Loucy (cell line): Measurements from ENCODE around the gene OGT.

Source experiments
- H2AFZ ChIP-seq: fragments of 200-600 bp; sonication (generic); 2 replicates; pipeline ENCODE4 v1.6.0; 2016; ENCODE audit warnings: antibody characterized with exemption, mild to moderate bottlenecking, low read length, moderate library complexity
- H3F3A ChIP-seq: fragments of 200-600 bp; 2 replicates; pipeline ENCODE4 v1.6.0; 2016; ENCODE audit warnings: antibody characterized with exemption, low read depth, mild to moderate bottlenecking
- H3K27me3 ChIP-seq: fragments of 200-600 bp; sonication (generic); 2 replicates; pipeline ENCODE4 v1.6.1; 2014; ENCODE audit warnings: low read length, mild to moderate bottlenecking; ENCODE audit not compliant: insufficient read depth, poor library complexity, severe bottlenecking
- H3K36me3 ChIP-seq: fragments of 200-600 bp; sonication (generic); 2 replicates; pipeline ENCODE4 v1.6.1; 2016; ENCODE audit warnings: low read length; ENCODE audit not compliant: insufficient read depth
- H3K4me1 ChIP-seq: fragments of 200-600 bp; sonication (generic); 2 replicates; pipeline ENCODE4 v1.5.1; 2014; ENCODE audit warnings: low read length, mild to moderate bottlenecking; ENCODE audit not compliant: insufficient read depth, poor library complexity, severe bottlenecking
- H3K4me2 ChIP-seq: fragments of 200-600 bp; sonication (generic); 2 replicates; pipeline ENCODE4 v1.6.0; 2014; ENCODE audit warnings: antibody characterized with exemption, low read length, low read depth, mild to moderate bottlenecking; ENCODE audit not compliant: poor library complexity, severe bottlenecking
- H3K4me3 ChIP-seq: fragments of 200-600 bp; sonication (generic); 2 replicates; pipeline ENCODE4 v1.5.1; 2014; ENCODE audit warnings: low read length, mild to moderate bottlenecking, mixed read lengths; ENCODE audit not compliant: poor library complexity, severe bottlenecking
- H3K79me2 ChIP-seq: fragments of 200-600 bp; sonication (generic); 2 replicates; pipeline ENCODE4 v1.6.1; 2014; ENCODE audit warnings: low read length; ENCODE audit not compliant: insufficient read depth
- H3K9ac ChIP-seq: fragments of 200-600 bp; sonication (generic); 2 replicates; pipeline ENCODE4 v1.6.0; 2014; ENCODE audit warnings: mild to moderate bottlenecking, low read depth, low read length, moderate library complexity; ENCODE audit not compliant: poor library complexity, severe bottlenecking
- H3K9me2 ChIP-seq: fragments of 200-600 bp; sonication (generic); replicated peaks from 2 replicates; pipeline ENCODE4 v1.6.1; 2016; ENCODE audit warnings: low read depth, low read length, mixed read lengths
- H3K9me3 ChIP-seq: fragments of 200-600 bp; sonication (generic); 2 replicates; pipeline ENCODE4 v1.6.1; 2014; ENCODE audit warnings: mild to moderate bottlenecking, antibody characterized with exemption, low read length, low read depth; ENCODE audit not compliant: insufficient read depth
- H4K20me1 ChIP-seq: fragments of 200-600 bp; sonication (generic); 2 replicates; pipeline ENCODE4 v1.6.0; 2014; ENCODE audit warnings: antibody characterized with exemption, low read length, mild to moderate bottlenecking; ENCODE audit not compliant: insufficient read depth, poor library complexity, severe bottlenecking
- EZH2phosphoT487 ChIP-seq: fragments of 200-600 bp; IDR thresholded peaks from 2 replicates; pipeline ENCODE4 v1.6.1; 2018; ENCODE audit warnings: antibody characterized with exemption, mild to moderate bottlenecking, moderate library complexity, borderline replicate concordance
- TF ChIP-seq, protein P1 (sequence below): fragments of 200-600 bp; sonication (generic); conservative IDR thresholded peaks from 2 replicates; pipeline ENCODE4 v1.5.1; 2014; ENCODE audit warnings: mild to moderate bottlenecking, antibody characterized with exemption, low read length

OGT gene

DNA sequence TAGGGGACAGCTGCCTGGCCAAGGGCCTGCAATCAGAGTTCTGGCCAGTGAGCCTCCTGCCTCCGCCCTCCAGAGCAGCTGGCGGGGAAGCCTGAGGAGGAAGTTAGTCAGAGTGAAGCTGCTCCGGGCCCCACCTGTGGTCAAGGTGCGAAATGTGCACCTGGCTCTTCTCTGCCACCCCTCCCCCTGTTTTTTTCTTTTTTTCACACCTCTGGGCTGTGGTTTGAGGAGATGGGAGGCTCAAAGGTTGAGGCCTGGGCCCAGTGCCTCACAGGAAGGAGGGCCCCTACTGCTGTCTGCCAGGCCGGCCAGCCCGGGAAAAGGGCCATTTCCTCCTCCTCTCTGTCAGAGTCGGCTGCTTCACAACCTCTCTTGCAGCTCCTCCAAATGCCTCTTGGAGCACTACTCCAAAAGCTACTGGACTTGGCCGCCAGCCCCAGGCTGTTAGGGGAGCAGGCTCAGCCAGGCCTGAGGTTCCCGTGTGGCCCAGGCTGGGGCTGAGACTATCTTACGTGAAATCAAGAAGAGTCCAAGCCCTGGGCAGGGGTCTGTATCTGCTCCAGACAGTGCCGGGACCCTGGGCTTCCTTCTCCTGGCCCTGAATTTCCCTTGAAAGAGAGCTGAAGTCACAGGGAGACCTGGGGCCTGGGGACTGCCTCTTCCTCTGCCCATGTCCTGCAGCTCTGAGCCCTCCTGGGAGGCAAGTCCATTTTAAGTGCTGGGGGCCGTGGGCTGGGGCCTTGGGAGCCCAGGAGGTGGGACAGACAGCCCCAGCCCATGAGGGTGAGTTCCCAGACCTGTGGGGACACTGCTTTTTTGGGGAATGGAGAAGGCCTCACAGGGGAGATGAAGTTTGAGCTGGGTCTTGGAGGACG, 89.9 kb downstream of the OGT start:
- Histone ChIP-seq H3K36me3 (no peaks in the 10 kb centered on the region), H3F3A (peaks cover 5% of the 10 kb centered on the region; the same call in 1 of the 2 replicates), H3K9me2 (no peaks in the 10 kb centered on the region), H3K27me3 (no peaks in the 10 kb centered on the region), H3K9me3 (no peaks in the 10 kb centered on the region), H3K79me2 (0 out of 2 replicates have a peak, but pooled peaks cover 5% of the 10 kb centered on the region), H4K20me1 (no peaks in the 10 kb centered on the region), H2AFZ (no peak overlapping the region), H3K4me3 (peak overlapping the region; percentile 56), H3K4me1 (peaks cover 50% of the 10 kb centered on the region), H3K4me2 (peak overlapping the region; percentile 69), H3K9ac (peak overlapping the region; percentile 85)
- no peak for TF ChIP-seq EZH2phosphoT487
- TF ChIP-seq, protein P1, sequence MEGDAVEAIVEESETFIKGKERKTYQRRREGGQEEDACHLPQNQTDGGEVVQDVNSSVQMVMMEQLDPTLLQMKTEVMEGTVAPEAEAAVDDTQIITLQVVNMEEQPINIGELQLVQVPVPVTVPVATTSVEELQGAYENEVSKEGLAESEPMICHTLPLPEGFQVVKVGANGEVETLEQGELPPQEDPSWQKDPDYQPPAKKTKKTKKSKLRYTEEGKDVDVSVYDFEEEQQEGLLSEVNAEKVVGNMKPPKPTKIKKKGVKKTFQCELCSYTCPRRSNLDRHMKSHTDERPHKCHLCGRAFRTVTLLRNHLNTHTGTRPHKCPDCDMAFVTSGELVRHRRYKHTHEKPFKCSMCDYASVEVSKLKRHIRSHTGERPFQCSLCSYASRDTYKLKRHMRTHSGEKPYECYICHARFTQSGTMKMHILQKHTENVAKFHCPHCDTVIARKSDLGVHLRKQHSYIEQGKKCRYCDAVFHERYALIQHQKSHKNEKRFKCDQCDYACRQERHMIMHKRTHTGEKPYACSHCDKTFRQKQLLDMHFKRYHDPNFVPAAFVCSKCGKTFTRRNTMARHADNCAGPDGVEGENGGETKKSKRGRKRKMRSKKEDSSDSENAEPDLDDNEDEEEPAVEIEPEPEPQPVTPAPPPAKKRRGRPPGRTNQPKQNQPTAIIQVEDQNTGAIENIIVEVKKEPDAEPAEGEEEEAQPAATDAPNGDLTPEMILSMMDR: peak; percentile 39

DNA sequence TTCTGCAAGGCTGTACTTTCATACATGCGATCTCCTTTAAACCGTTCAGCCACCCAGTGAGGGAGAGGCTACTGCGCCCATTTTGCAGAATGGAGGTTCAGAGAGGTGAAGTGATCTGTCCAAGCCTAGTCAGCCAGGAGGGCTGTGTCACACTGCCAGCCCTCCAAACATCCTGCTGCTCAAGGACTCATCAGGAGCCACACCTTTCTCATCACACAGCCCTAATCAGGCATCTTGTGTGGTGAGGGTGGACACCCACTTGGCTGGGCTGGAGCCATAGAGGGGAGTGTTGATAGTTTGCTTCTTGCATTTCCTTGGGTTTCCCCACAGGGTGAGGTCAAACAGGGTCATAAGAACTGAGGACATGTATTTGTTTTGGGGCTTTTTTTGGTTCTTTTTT, 90.8 kb downstream of the OGT start:
- Histone ChIP-seq H3K9ac (peak overlapping the region; percentile 85), H3F3A (peaks cover 5% of the 10 kb centered on the region; the same call in 1 of the 2 replicates), H2AFZ (no peak overlapping the region), H3K9me3 (no peaks in the 10 kb centered on the region), H3K9me2 (no peaks in the 10 kb centered on the region), H3K79me2 (no peaks in the 10 kb centered on the region), H3K27me3 (no peaks in the 10 kb centered on the region), H4K20me1 (no peaks in the 10 kb centered on the region), H3K4me1 (peaks cover 43% of the 10 kb centered on the region), H3K4me2 (peak overlapping the region; percentile 69), H3K4me3 (peak overlapping the region; percentile 56), H3K36me3 (no peaks in the 10 kb centered on the region)
- TF ChIP-seq EZH2phosphoT487: no peak
- TF ChIP-seq, protein P1: no peak

DNA sequence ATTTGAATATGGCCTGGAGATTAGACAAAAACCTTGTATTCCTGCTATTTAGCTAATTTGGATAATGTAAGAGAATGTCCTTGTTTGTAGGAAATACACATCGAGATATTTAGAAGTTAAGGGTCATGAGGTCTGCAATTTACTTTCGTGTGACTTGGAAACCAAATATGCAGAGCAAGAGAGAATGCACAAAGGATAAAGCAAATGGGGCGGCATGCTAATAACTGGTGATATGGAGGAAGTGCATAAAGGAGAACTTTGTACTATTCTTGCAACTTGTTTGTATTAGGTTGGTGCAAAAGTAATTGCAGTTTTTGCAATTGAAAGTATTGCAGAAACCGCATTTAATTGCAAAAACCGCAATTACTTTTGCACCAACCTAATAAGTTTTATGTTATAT, 92.6 kb downstream of the OGT start:
- H3K9ac ChIP-seq: no peak overlapping the region
- no peaks in the 10 kb centered on the region for H3K9me2 ChIP-seq
- no peaks in the 10 kb centered on the region for H3K79me2 ChIP-seq
- TF ChIP-seq, protein P1: no peak
- TF ChIP-seq EZH2phosphoT487: no peak
- no peak overlapping the region for H3K4me3 ChIP-seq
- no peaks in the 10 kb centered on the region for H3K36me3 ChIP-seq
- peaks cover 5% of the 10 kb centered on the region; the same call in 1 of the 2 replicates for H3F3A ChIP-seq
- H3K4me2 ChIP-seq: no peak overlapping the region
- H2AFZ ChIP-seq: no peak overlapping the region
- peaks cover 33% of the 10 kb centered on the region for H3K4me1 ChIP-seq
- no peaks in the 10 kb centered on the region for H4K20me1 ChIP-seq
- H3K9me3 ChIP-seq: no peaks in the 10 kb centered on the region
- no peaks in the 10 kb centered on the region for H3K27me3 ChIP-seq
